CD4-positive, alpha-beta T cell treated with Interleukin-15 for 4 hours (primary cell): ENCODE data around the gene XYLB.

Experiments
- DNase-seq: peaks from one replicate; pipeline ENCODE4 v3.0.0-alpha.2; 2020; ENCODE audit warnings: low spot score

XYLB gene

GRCh38 chr3:38323060-38323459 lies 23.5 kb upstream of the XYLB start:
- no peak for DNase-seq

GRCh38 chr3:38325256-38325655 lies 21.3 kb upstream of the XYLB start:
- no peak for DNase-seq

GRCh38 chr3:38327335-38328009 lies 19.1 kb upstream of the XYLB start:
- DNase-seq: no peak

GRCh38 chr3:38331257-38332022 lies 15.1 kb upstream of the XYLB start:
- DNase-seq: no peak

GRCh38 chr3:38332201-38332600 lies 14.4 kb upstream of the XYLB start:
- DNase-seq: no peak

GRCh38 chr3:38334142-38335055 lies 12.2 kb upstream of the XYLB start:
- DNase-seq: no peak

- no peak for DNase-seq
Observed at GRCh38 chr3:38335263-38335662, 11.3 kb upstream of the XYLB start.

- no peak for DNase-seq
Observed at GRCh38 chr3:38337703-38338102, 8.9 kb upstream of the XYLB start.

GRCh38 chr3:38343797-38344594 lies 2.6 kb upstream of the XYLB start:
- no peak for DNase-seq

GRCh38 chr3:38345879-38346586 lies 552 bp upstream of the XYLB start:
- DNase-seq: no peak

- no peak for DNase-seq
Observed at GRCh38 chr3:38347421-38348200, 1.0 kb downstream of the XYLB start.

GRCh38 chr3:38348903-38349302 lies 2.3 kb downstream of the XYLB start:
- DNase-seq: no peak

- no peak for DNase-seq
Observed at GRCh38 chr3:38349684-38350359, 3.2 kb downstream of the XYLB start.

- DNase-seq: no peak
Observed at GRCh38 chr3:38353151-38353550, 6.6 kb downstream of the XYLB start.

- no peak for DNase-seq
Observed at GRCh38 chr3:38354588-38355330, 8.2 kb downstream of the XYLB start.

GRCh38 chr3:38359038-38359437 lies 12.5 kb downstream of the XYLB start:
- DNase-seq: no peak

GRCh38 chr3:38360345-38360744 lies 13.8 kb downstream of the XYLB start:
- DNase-seq: no peak

GRCh38 chr3:38361496-38361895 lies 14.9 kb downstream of the XYLB start:
- DNase-seq: no peak

GRCh38 chr3:38362825-38363224 lies 16.2 kb downstream of the XYLB start:
- DNase-seq: no peak
